Breast epithelium (tissue), 3 donors: ENCODE measurements around the gene RGL1.

Experiments used
- CTCF ChIP-seq, 3 donors: fragments of 450-650 bp; IDR thresholded peaks; one replicate each; pipeline ENCODE4 v1.5.1; 2016 to 2017; ENCODE audit warnings: antibody characterized with exemption in 3 of 3, mild to moderate bottlenecking in 3 of 3, moderate library complexity in 3 of 3
- POLR2A ChIP-seq: fragments of 450-650 bp; IDR thresholded peaks from one replicate; pipeline ENCODE4 v1.6.1; 2016; ENCODE audit warnings: antibody characterized with exemption, mild to moderate bottlenecking, moderate library complexity
- POLR2AphosphoS5 ChIP-seq, 3 donors: sonication (generic); formaldehyde crosslinking; IDR thresholded peaks; one replicate each; pipeline ENCODE4 v1.6.1; 2017; ENCODE audit warnings: antibody characterized with exemption in 3 of 3

GRCh38 chr1:183807549-183808168 is 2.7 kb downstream of the RGL1 start:
- TF ChIP-seq CTCF (IDR thresholded peaks at IDR 0.05) (no peak), POLR2AphosphoS5 (IDR thresholded peaks at IDR 0.05) (no peak), POLR2A (no peak)
